Endodermal cell (in vitro differentiated cells): Measurements from ENCODE around the gene GALNS. TPM values are rescaled to one million over a fixed set of nuclear protein-coding genes. Genes with fewer than 3 reads are reported as not detected.

Source experiments
- DNase-seq: peaks from one replicate; pipeline ENCODE4 v3.0.0-alpha.2; 2017
- H3K27ac ChIP-seq: 2 replicates; pipeline ENCODE4 v1.5.1; 2013; ENCODE audit warnings: mild to moderate bottlenecking, low read depth, low read length, moderate library complexity
- H3K27me3 ChIP-seq: 2 replicates; pipeline ENCODE4 v1.6.1; 2013; ENCODE audit warnings: mild to moderate bottlenecking, low read length, moderate library complexity; ENCODE audit not compliant: insufficient read depth, control insufficient read depth, poor library complexity, severe bottlenecking
- H3K36me3 ChIP-seq: 2 replicates; pipeline ENCODE4 v1.7.0; 2013; ENCODE audit warnings: mild to moderate bottlenecking, low read length, moderate library complexity; ENCODE audit not compliant: control insufficient read depth, insufficient read depth
- H3K4me1 ChIP-seq: one replicate; pipeline ENCODE4 v1.7.0; 2013; ENCODE audit warnings: low read length; ENCODE audit not compliant: control insufficient read depth, insufficient read depth
- H3K4me3 ChIP-seq: 2 replicates; pipeline ENCODE4 v1.5.1; 2013; ENCODE audit warnings: mild to moderate bottlenecking, low read length, moderate library complexity
- H3K9ac ChIP-seq: 2 replicates; pipeline ENCODE4 v1.6.1; 2013; ENCODE audit warnings: mild to moderate bottlenecking, low read length, moderate library complexity; ENCODE audit not compliant: poor library complexity, severe bottlenecking; ENCODE audit errors: extremely low read depth
- H3K9me3 ChIP-seq: 2 replicates; pipeline ENCODE4 v1.6.1; 2013; ENCODE audit warnings: mild to moderate bottlenecking, low read length, moderate library complexity; ENCODE audit not compliant: control insufficient read depth
- H3K27ac Mint-ChIP-seq: 2 replicates; pipeline ENCODE4 v1.8.0; 2020; ENCODE audit warnings: mixed read lengths
- H3K27me3 Mint-ChIP-seq: 2 replicates; pipeline ENCODE4 v1.8.0; 2021; ENCODE audit warnings: mild to moderate bottlenecking, mixed read lengths; ENCODE audit not compliant: insufficient read depth
- H3K36me3 Mint-ChIP-seq: 2 replicates; pipeline ENCODE4 v1.8.0; 2020; ENCODE audit warnings: low read depth, mixed read lengths
- H3K4me1 Mint-ChIP-seq: 2 replicates; pipeline ENCODE4 v1.8.0; 2020; ENCODE audit warnings: mixed read lengths
- H3K4me3 Mint-ChIP-seq: 2 replicates; pipeline ENCODE4 v1.8.0; 2020; ENCODE audit warnings: mild to moderate bottlenecking, moderate library complexity, mixed read lengths
- H3K9me3 Mint-ChIP-seq: 2 replicates; pipeline ENCODE4 v1.8.0; 2020; ENCODE audit warnings: mild to moderate bottlenecking, mixed read lengths
- CTCF ChIP-seq: fragments of 200-600 bp; sonication (generic); conservative IDR thresholded peaks from 2 replicates; pipeline ENCODE4 v1.5.0; 2021; ENCODE audit warnings: antibody characterized with exemption, mild to moderate bottlenecking
- WGBS, 2 experiments: methylation state at CpG; one replicate each; pipeline versions ENCODE4 v1.1.5 to v1.1.7; 2013; ENCODE audit warnings: missing lambda C conversion rate in 2 of 2, mixed read lengths in 1 of 2; ENCODE audit not compliant: insufficient coverage in 1 of 2, insufficient read length in 1 of 2; 5-methylcytosine and 5-hydroxymethylcytosine counted together
- total RNA-seq, 2 donors: library from RNA; stranded (reverse); fragmentation: NEBNext Ultra II Directional in 1 of 2; extraction: Animal tissue kit (Norgen Biotek cat#: 25700) in 1 of 2; gene quantifications; 2 replicates in 1 of 2; 3 replicates in 1 of 2; pipeline ENCODE4 v1.2.1, GENCODE V29; 2021

The GALNS gene
- total RNA-seq, 2 donors from 2014 or later = 32.2 to 39.6 TPM

- H3K4me3 ChIP-seq = no peak overlapping the region
- no peak overlapping the region for H3K4me3 Mint-ChIP-seq
- H3K27ac Mint-ChIP-seq = no peak overlapping the region
- H3K4me1 Mint-ChIP-seq = peaks cover 27% of the 10 kb centered on the region
- TF ChIP-seq CTCF = no peak
- no peaks in the 10 kb centered on the region for H3K27me3 ChIP-seq
- H3K9me3 Mint-ChIP-seq = no peaks in the 10 kb centered on the region
- H3K36me3 Mint-ChIP-seq = no peaks in the 10 kb centered on the region
- DNase-seq = no peak
- peaks cover 14% of the 10 kb centered on the region for H3K4me1 ChIP-seq
- no peaks in the 10 kb centered on the region for H3K9me3 ChIP-seq
- 91 to 95% methylated on average over 19 to 30 of the region's 30 CpGs for WGBS, 2 experiments
- H3K27ac ChIP-seq = no peak overlapping the region
- no peaks in the 10 kb centered on the region for H3K27me3 Mint-ChIP-seq
- H3K9ac ChIP-seq = no peak overlapping the region
- no peaks in the 10 kb centered on the region for H3K36me3 ChIP-seq
These were observed 78.1 kb downstream of the GALNS start for GRCh38 chr16:88778541-88779065.

- no peaks in the 10 kb centered on the region for H3K36me3 ChIP-seq
- Mint-ChIP-seq H3K4me3 (no peak overlapping the region), H3K4me1 (peaks cover 22% of the 10 kb centered on the region), H3K27ac (peak overlapping the region; percentile 79), H3K36me3 (no peaks in the 10 kb centered on the region), H3K9me3 (no peaks in the 10 kb centered on the region), H3K27me3 (no peaks in the 10 kb centered on the region)
- H3K27me3 ChIP-seq = no peaks in the 10 kb centered on the region
- DNase-seq = no peak
- 80 to 82% methylated on average over 2 to 7 of the region's 7 CpGs for WGBS, 2 experiments
- TF ChIP-seq CTCF = no peak
- H3K9me3 ChIP-seq = no peaks in the 10 kb centered on the region
- H3K4me3 ChIP-seq = no peak overlapping the region
- H3K9ac ChIP-seq = no peak overlapping the region
- H3K4me1 ChIP-seq = peaks cover 10% of the 10 kb centered on the region
- H3K27ac ChIP-seq = no peak overlapping the region
These were observed 78.5 kb downstream of the GALNS start for GRCh38 chr16:88778271-88778525.

- peak overlapping the region; percentile 79 for H3K27ac Mint-ChIP-seq
- Histone ChIP-seq H3K36me3 (no peaks in the 10 kb centered on the region), H3K27me3 (no peaks in the 10 kb centered on the region), H3K27ac (no peak overlapping the region), H3K9ac (no peak overlapping the region), H3K4me3 (no peak overlapping the region), H3K9me3 (no peaks in the 10 kb centered on the region), H3K4me1 (peaks cover 10% of the 10 kb centered on the region)
- H3K27me3 Mint-ChIP-seq = no peaks in the 10 kb centered on the region
- 77 to 87% methylated on average over 21 to 34 of the region's 34 CpGs for WGBS, 2 experiments
- H3K4me3 Mint-ChIP-seq = no peak overlapping the region
- no peaks in the 10 kb centered on the region for H3K9me3 Mint-ChIP-seq
- peaks cover 22% of the 10 kb centered on the region for H3K4me1 Mint-ChIP-seq
- DNase-seq = no peak
- no peak for TF ChIP-seq CTCF
- H3K36me3 Mint-ChIP-seq = no peaks in the 10 kb centered on the region
These were observed 79.1 kb downstream of the GALNS start for GRCh38 chr16:88777471-88778270.
